ENCODE results near the gene TNS4. TPM values are rescaled to one million over a fixed set of nuclear protein-coding genes. Genes with fewer than 3 reads are reported as not detected.

Gene TNS4
- total and polyA plus RNA-seq, 12 donors = 0.01 to 0.62 TPM; not detected in 10

DNA sequence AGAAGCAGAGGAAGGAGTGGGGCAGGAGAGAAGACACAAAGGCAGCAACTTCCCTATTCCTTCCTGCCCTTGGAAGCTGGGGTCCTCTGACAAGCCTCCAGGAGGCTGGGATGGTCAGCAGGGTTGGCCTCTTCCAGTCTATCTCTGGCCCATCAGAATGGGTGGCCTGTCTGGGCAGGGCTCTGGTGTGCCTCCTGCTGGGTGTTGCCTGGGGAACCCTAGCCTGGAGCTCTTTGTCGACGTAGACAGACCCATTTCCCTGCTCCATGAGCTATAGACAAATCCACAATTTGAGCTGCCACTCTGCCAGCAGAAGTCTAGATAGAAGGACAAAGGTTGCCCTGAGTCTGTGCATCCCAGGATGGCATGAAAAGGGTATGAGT, 46.8 kb downstream of the TNS4 start:
- 78 to 81% methylated on average over 2 of the region's 2 CpGs for WGBS, 2 donors
- no peak for ATAC-seq

DNA sequence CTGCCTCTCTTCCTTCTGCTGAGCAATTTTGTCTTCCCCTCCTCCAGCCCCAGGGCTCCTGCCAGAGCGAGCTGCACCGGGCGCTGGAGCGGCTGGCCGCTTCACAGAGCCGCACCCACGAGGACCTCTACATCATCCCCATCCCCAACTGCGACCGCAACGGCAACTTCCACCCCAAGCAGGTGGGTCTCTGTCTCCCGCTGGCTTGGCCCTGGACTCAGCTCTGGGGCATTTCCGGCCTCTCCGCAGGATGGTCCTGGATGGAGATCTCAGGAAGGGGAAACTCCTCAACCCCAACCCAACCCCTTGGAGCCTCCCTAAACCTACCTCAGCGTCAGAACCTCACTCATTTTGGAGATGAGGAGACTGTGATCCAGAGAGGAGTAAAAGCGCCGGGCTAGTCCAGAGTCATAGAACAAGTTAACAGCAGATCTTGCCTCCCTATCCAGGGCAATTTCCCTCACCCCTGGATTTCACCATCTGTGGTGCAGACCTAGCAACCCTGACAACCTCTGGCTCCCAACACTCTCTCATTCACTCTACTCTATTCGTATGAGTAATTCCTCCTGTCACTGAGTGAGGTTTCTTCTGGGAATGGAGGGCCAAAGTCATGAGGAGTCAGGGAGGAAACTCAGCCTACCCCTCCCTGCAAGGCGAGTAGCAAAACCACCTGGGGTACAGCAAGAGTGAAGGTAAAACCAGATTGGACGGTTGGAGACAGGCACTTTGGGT, 47.4 kb downstream of the TNS4 start:
- DNase-seq (no peak), ATAC-seq (no peak)
- TF ChIP-seq, protein P1, sequence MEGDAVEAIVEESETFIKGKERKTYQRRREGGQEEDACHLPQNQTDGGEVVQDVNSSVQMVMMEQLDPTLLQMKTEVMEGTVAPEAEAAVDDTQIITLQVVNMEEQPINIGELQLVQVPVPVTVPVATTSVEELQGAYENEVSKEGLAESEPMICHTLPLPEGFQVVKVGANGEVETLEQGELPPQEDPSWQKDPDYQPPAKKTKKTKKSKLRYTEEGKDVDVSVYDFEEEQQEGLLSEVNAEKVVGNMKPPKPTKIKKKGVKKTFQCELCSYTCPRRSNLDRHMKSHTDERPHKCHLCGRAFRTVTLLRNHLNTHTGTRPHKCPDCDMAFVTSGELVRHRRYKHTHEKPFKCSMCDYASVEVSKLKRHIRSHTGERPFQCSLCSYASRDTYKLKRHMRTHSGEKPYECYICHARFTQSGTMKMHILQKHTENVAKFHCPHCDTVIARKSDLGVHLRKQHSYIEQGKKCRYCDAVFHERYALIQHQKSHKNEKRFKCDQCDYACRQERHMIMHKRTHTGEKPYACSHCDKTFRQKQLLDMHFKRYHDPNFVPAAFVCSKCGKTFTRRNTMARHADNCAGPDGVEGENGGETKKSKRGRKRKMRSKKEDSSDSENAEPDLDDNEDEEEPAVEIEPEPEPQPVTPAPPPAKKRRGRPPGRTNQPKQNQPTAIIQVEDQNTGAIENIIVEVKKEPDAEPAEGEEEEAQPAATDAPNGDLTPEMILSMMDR (IDR thresholded peaks at IDR 0.05) = no peak
- Histone ChIP-seq H3K9me3 (no peaks in the 10 kb centered on the region), H3K27ac (peak overlapping the region in 6 of 10 donors; percentile 6 to 98 (median 68)), H3K36me3 (peaks cover 0 to 81% (median 20%) of the 10 kb centered on the region in 9 donors), H3K4me1 (peaks cover 34 to 82% (median 74%) of the 10 kb centered on the region in 9 donors), H3K4me3 (no peak overlapping the region), H3K27me3 (no peaks in the 10 kb centered on the region)
- 83 to 90% methylated on average over 19 of the region's 19 CpGs for WGBS, 2 donors
- intact Hi-C loops (cut with DNase I) = no loop called here

More for the DNA sequence above, 46.8 kb downstream of the TNS4 start:
- no peak overlapping the region for H3K4me3 ChIP-seq
- TF ChIP-seq, protein P1 (IDR thresholded peaks at IDR 0.05) = no peak
- intact Hi-C loops (cut with DNase I) = no loop called here
- H3K9me3 ChIP-seq = no peaks in the 10 kb centered on the region
- no peaks in the 10 kb centered on the region for H3K27me3 ChIP-seq
- DNase-seq = no peak
- H3K27ac ChIP-seq = peak overlapping the region in 2 of 10 donors; percentile 11 to 25
- H3K4me1 ChIP-seq = peaks cover 34 to 82% (median 73%) of the 10 kb centered on the region in 9 donors
- H3K36me3 ChIP-seq = peaks cover 0 to 77% (median 20%) of the 10 kb centered on the region in 9 donors

DNA sequence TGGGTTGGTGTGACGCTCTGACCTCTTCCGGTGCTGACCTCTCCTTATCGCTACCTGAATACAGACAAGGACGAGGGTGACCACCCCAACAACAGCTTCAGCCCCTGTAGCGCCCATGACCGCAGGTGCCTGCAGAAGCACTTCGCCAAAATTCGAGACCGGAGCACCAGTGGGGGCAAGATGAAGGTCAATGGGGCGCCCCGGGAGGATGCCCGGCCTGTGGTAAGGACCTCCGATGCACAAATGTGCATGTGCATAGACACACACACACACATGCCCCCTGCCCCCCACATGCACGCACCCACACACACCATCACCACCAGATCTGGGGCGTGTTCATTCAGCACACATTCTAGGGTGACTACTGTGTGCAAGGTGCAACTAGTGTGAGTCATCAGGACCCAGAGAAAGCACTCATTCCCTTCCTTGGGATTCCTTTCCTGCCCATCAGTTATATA, 48.5 kb downstream of the TNS4 start:
- ATAC-seq (no peak), DNase-seq (no peak)
- TF ChIP-seq, protein P1 (IDR thresholded peaks at IDR 0.05) = no peak
- no peaks in the 10 kb centered on the region for H3K9me3 ChIP-seq
- no peak overlapping the region for H3K4me3 ChIP-seq
- H3K27ac ChIP-seq = peak overlapping the region in 9 of 10 donors; percentile 64 to 99 (median 72)
- peaks cover 37 to 82% (median 74%) of the 10 kb centered on the region in 9 donors for H3K4me1 ChIP-seq
- intact Hi-C loops (cut with DNase I) = no loop called here
- 76 to 85% methylated on average over 15 of the region's 15 CpGs for WGBS, 2 donors
- H3K27me3 ChIP-seq = no peaks in the 10 kb centered on the region
- H3K36me3 ChIP-seq = peaks cover 0 to 78% (median 20%) of the 10 kb centered on the region in 9 donors

DNA sequence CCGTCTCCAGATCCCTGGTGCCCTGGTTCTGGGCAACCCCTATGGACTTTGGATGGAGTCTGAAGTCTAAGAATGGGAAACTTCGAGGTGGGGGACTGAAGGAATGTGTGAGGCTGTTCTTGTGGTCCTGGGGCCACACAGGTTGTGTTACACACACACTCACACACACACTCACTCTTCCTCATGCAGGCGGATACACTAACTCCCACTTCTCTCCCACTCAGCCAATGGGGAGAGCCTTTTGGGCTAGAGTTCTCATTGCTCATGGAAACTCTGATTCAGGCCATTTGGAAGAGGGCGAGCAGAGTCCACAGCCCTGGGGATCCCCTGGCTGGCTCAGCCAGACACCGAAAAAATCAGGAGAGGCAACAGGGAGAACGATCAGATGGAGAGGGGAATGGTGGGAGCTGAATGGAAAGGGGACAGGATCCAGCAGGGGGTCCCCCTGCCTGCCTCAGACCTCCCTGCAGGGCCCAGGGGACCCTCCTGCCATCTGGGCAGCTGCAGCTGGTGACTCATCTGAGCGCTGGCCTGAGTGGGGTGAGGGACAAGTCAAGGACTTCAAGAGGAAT, 49.1 kb downstream of the TNS4 start:
- intact Hi-C loops (cut with DNase I) = no loop called here
- TF ChIP-seq, protein P1 (IDR thresholded peaks at IDR 0.05) = peak in 1 of 9 donors; percentile 10
- Histone ChIP-seq H3K9me3 (no peaks in the 10 kb centered on the region), H3K4me3 (peak overlapping the region in 1 of 10 donors; percentile 4), H3K4me1 (peaks cover 33 to 82% (median 74%) of the 10 kb centered on the region in 9 donors), H3K27ac (peak overlapping the region; percentile 38 to 99 (median 71)), H3K27me3 (no peaks in the 10 kb centered on the region), H3K36me3 (peaks cover 0 to 72% (median 19%) of the 10 kb centered on the region in 9 donors)
- ATAC-seq = peak; percentile 49 to 81 (median 66)
- WGBS, 2 donors = 32 to 43% methylated on average over 7 of the region's 7 CpGs
- DNase-seq = peak; percentile 60 to 81
